HG03060 (cell line): ENCODE data around the gene LIMS3.
"Not testable (repeated sequence)": the region's sequence is repeated elsewhere in the genome, so short reads cannot be mapped to it uniquely, and the experiment has no call there.

Source experiments
- ATAC-seq: cut with Tn5 transposase; IDR thresholded peaks from one replicate; pipeline ENCODE4 v1.9.1; 2021; ENCODE audit warnings: low read depth, moderate number of reproducible peaks; ENCODE audit not compliant: unreplicated experiment

The LIMS3 gene, protein sequence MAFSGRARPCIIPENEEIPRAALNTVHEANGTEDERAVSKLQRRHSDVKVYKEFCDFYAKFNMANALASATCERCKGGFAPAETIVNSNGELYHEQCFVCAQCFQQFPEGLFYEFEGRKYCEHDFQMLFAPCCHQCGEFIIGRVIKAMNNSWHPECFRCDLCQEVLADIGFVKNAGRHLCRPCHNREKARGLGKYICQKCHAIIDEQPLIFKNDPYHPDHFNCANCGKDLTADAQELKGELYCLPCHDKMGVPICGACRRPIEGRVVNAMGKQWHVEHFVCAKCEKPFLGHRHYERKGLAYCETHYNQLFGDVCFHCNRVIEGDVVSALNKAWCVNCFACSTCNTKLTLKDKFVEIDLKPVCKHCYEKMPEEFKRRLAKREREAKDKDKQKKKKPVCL

DNA sequence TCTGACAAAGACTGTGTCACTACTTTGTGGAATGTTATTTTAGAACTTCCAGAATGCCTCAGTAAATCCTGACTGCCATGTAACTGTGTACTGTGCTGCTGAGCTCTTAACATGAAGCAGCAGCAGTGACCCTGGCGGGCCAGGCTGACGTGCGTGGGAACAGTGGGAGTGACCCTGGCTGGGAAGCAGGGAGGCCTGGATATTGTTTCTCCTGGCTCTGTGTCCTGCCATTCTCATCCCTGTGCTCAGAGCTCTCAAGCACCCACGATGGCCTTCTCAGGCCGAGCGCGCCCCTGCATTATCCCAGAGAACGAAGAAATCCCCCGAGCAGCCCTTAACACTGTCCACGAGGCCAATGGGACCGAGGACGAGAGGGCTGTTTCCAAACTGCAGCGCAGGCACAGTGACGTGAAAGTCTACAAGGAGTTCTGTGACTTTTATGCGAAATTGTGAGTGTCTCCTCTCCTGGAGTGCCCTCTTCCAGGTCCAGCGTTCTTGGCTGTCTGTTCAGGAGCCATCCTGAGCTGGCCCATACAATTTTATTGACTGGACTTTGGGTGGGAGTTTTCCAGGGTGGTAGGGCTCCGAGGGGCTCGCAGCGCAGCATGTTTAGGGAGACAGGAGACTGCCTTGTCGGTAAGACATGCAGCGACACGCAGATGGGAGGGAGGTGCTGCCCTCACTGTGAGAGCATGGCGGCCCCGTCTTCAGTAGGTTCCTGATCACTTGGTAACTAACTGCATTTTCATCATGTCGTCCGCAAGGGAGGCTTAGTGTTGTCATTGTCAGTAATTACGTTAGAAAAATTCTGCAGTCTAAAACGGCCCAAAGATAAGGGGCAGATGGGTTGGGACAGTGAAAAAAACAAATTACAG is at the start of gene LIMS3:
Gene LIMS3 (plus strand): TSS at position 227 of the 875 bp plus-strand sequence. CDS start 41 bp downstream, at position 268.
- not testable (repeated sequence) for ATAC-seq

GRCh38 chr2:109871129-109871751 is 27.2 kb upstream of the LIMS3 start:
- not testable (repeated sequence) for ATAC-seq

DNA sequence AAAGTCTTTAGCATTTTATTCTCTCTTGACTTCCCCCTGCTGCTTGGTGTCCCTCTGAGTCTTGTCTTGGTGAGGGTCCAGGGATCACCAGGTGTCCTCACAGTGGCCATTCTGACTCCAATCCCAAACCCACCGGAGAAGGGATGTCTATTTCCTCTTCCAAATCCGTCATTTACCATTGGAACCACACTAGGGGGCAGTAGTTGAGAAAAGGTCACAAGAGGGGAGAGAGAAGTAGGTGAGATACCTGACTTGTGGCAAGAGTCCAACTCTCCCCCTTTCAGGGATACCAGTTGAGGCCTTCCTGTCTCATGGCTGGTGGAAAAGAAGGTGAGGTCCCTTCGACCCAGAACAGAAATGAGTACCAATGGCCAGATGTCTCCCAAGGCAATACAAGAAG is 21.9 kb upstream of the LIMS3 start:
- not testable (repeated sequence) for ATAC-seq

GRCh38 chr2:109882112-109882511 is 16.4 kb upstream of the LIMS3 start:
- not testable (repeated sequence) for ATAC-seq

- ATAC-seq, result not testable (repeated sequence)
These were observed 10.1 kb upstream of the LIMS3 start for GRCh38 chr2:109888414-109888813.

GRCh38 chr2:109889909-109890308 is 8.6 kb upstream of the LIMS3 start:
- not testable (repeated sequence) for ATAC-seq

DNA sequence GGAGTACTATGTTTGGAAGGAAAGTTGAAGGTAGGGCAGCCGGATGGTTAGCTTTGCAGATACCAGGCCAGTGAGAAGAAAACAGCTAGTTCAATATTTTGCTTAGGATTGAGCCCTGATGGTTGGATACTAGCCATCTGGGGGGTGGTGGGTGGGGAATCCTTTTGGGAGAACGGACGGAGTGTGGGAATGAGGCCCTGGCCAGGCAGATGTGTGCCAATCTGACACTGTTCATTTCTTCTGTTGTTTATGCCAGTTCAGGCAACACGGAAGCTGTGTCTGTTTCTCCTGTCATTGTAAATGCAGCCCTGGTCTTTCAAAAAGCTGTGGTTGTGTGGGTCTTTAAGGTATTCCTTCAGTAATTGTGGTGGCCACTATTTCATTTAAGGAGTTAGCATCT is 7.5 kb upstream of the LIMS3 start:
- not testable (repeated sequence) for ATAC-seq

DNA sequence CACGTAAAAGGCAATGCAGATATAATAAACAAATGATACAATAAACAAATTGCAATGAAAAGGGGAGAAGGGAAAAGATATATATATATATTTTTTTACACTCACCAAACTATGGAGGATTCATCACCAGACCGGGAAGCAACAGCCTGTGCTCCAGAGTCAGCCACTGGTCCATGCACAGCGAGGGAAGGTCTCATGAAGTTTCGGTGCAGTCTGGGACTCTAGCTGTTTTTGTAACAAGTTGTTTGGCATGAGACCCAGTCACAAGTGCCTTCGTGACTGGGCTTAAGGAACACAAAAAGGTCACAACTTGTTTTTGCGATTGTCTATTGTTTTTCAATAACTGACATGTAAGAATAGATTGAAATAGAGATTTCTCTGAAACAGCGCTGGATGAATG is 4.8 kb upstream of the LIMS3 start:
- ATAC-seq, result not testable (repeated sequence)

DNA sequence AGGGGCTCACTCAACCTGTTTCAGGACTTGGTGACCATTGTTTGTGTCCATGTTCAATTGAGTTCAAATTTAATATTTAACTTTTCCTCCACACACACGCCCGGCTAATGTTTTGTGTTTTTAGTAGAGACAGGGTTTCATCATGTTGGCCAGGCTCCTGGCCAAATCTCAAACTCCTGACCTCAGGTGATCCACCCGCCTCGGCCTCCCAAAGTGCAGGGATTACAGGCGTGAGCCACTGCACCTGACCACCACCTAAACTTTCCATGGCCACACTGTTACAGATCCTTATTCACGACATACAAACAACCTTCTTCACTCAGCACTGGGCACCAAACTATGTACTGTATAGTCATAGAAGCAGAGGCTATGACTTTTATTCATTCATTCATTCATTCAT is 4.3 kb upstream of the LIMS3 start:
- ATAC-seq, result not testable (repeated sequence)

- ATAC-seq, result not testable (repeated sequence)
These were observed 3.2 kb upstream of the LIMS3 start for GRCh38 chr2:109895090-109895869.

- peak; percentile 82 for ATAC-seq
These were observed 2.3 kb upstream of the LIMS3 start for GRCh38 chr2:109896212-109896611.

- not testable (repeated sequence) for ATAC-seq
These were observed 573 bp upstream of the LIMS3 start for GRCh38 chr2:109897769-109898461.

- ATAC-seq, result peak; percentile 66
These were observed 7.3 kb downstream of the LIMS3 start for GRCh38 chr2:109905796-109906195.

DNA sequence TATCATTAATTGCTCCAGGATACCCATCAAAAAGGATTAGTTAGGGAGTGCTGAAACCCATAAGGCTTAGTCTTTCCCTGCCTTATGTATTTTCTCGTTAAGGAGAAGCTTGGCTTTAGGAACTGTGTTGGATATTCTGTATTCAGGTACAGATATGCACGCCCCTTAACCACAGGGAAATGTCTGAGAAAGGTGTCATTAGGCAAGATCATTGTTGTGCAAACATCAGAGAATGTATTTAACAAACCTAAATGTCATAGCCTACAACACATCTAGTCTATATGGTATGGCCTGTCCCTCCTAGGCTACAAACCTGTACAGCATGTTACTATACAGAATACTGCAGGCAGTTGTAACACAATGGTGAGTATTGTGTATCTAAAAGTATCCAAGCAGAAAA is 10.1 kb downstream of the LIMS3 start:
- ATAC-seq, result not testable (repeated sequence)

- not testable (repeated sequence) for ATAC-seq
These were observed 12.3 kb downstream of the LIMS3 start for GRCh38 chr2:109910789-109911188.

GRCh38 chr2:109913911-109914310 is 15.4 kb downstream of the LIMS3 start:
- ATAC-seq, result not testable (repeated sequence)

DNA sequence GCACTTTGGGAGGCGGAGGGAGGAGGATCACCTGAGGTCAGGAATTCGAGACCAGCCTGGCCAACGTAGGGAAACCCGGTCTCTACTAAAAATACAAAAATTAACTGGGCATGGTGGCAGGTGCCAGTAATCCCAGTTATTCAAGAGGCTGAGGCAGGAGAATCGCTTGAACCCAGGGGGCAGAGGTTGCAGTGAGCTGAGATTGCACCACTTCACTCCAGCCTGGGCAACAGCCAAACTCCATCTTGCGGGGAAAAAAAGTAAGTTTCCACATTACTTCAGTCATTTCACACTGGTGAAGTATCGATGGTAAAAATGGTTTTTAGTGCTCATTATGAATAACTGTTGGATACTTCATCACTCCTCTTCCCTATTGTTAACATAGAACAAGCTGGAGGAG is 16.1 kb downstream of the LIMS3 start:
- ATAC-seq, result not testable (repeated sequence)

GRCh38 chr2:109915830-109916229 is 17.3 kb downstream of the LIMS3 start:
- not testable (repeated sequence) for ATAC-seq

- not testable (repeated sequence) for ATAC-seq
These were observed 21.7 kb downstream of the LIMS3 start for GRCh38 chr2:109920162-109920561.
